Prostate gland (tissue), 2 donors: ENCODE measurements around the gene SLC2A4. TPM values are rescaled to one million over a fixed set of nuclear protein-coding genes. Genes with fewer than 3 reads are reported as not detected.

Experiments
- DNase-seq: peaks from one replicate; pipeline ENCODE4 v3.0.0-alpha.2; 2019; ENCODE audit warnings: low spot score
- H3K27ac ChIP-seq, 2 donors: fragments of 200-600 bp; sonication (generic); 2 replicates each; pipeline ENCODE4 v1.5.1; 2017 to 2019
- H3K27me3 ChIP-seq: fragments of 200-600 bp; sonication (generic); replicated peaks from 2 replicates; pipeline ENCODE4 v1.5.1; 2019; ENCODE audit not compliant: insufficient read depth
- H3K36me3 ChIP-seq, 2 donors: fragments of 200-600 bp; sonication (generic); 1 replicate in 1 of 2; 2 replicates in 1 of 2; pipeline versions ENCODE4 v1.5.1 to v1.8.1; 2017 to 2019
- H3K4me1 ChIP-seq: fragments of 200-600 bp; sonication (generic); replicated peaks from 2 replicates; pipeline ENCODE4 v1.5.1; 2019
- H3K4me3 ChIP-seq, 2 donors: fragments of 200-600 bp; sonication (generic); 2 replicates each; pipeline ENCODE4 v1.5.1; 2017 to 2019
- H3K9me3 ChIP-seq: fragments of 200-600 bp; sonication (generic); 2 replicates; pipeline ENCODE4 v1.5.1; 2017
- CTCF ChIP-seq, 4 experiments: fragments of 200-600 bp in 2 of 4; fragments of 450-650 bp in 2 of 4; sonication (generic) in 2 of 4; IDR thresholded peaks; 1 replicate in 3 of 4; 2 replicates in 1 of 4; pipeline ENCODE4 v1.5.1; 2016 to 2019; ENCODE audit warnings: antibody characterized with exemption in 4 of 4, mild to moderate bottlenecking in 2 of 4, moderate library complexity in 2 of 4
- POLR2A ChIP-seq: fragments of 450-650 bp; IDR thresholded peaks from one replicate; pipeline ENCODE4 v1.6.1; 2016; ENCODE audit warnings: antibody characterized with exemption, mild to moderate bottlenecking
- POLR2AphosphoS5 ChIP-seq: sonication (generic); formaldehyde crosslinking; IDR thresholded peaks from one replicate; pipeline ENCODE4 v1.6.1; 2017; ENCODE audit warnings: antibody characterized with exemption
- WGBS: methylation state at CpG from one replicate; pipeline ENCODE4 v1.1.5; 2018; 5-methylcytosine and 5-hydroxymethylcytosine counted together
- intact Hi-C: fragments of 100-400 bp; cut with DNase I; formaldehyde crosslinking; loops from one replicate; pipeline ENCODE4 v1.14.2; 2022
- total RNA-seq, 2 donors: library from RNA; depleted of rRNA; stranded (reverse); fragments of >200 nt; gene quantifications; one replicate each; pipeline ENCODE4 v1.1.0, GENCODE V29; 2016

SLC2A4 gene
- total RNA-seq, 2 donors from 2014 or later: 13.8 to 27.4 TPM

DNA sequence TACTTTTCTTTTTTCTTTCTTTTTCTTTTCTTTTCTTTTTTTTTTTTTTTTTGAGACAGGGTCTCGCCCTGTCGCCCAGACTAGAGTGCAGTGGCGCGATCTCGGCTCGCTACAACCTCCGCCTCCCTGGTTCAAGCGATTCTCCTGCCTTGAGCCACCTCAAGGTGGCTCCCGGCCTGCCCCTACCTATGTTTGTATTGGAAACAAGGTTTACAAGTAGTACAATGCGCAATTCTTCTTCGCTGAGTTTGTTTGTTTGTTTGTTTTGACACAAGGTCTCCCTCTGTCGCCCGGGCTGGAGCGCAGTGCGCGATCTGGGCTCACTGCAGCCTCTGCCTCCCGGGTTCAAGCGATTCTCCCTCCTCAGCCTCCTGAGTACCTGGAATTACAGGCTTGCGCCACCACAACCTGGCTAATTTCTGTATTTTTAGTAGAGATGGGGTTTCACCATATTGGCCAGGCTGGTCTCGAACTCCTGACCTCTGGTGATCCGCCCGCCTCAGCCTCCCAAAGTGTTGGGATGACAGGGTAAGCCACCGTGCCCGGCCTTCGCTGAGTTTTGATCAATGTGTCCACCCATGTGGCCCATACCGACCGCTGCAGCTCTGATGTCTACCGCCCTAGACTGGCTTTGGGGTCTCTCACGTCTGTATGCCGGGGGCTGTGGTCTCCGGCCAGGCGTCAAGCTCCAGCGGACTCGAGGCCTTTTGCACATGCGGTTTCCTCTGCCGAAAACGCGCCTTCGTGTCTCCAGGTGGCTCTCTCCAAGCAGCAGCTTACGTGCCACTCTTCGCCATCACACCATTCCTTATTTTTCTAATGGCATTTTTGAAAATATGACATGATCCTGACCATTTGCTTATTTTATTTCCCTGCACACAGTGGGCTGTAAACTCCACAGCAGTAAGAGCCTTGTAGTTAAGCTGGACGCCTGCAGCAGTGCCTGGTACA is 14.0 kb downstream of the SLC2A4 start:
- no peak for TF ChIP-seq POLR2A
- TF ChIP-seq POLR2AphosphoS5: peak; percentile 2
- intact Hi-C loops: loop anchor here (1.0 kb wide), 1 partner anchor 15 kb away; no protein-coding TSS in a partner anchor
- Histone ChIP-seq H3K27ac (peak overlapping the region; percentile 5 to 25), H3K27me3 (no peaks in the 10 kb centered on the region), H3K9me3 (no peaks in the 10 kb centered on the region), H3K36me3 (no peaks in the 10 kb centered on the region), H3K4me1 (peaks cover 13% of the 10 kb centered on the region), H3K4me3 (peak overlapping the region in 1 of 2 donors; percentile 3)
- 54% methylated on average over 42 of the region's 42 CpGs for WGBS
- no peak for DNase-seq

GRCh38 chr17:7296189-7296861 is 14.8 kb downstream of the SLC2A4 start:
- H3K9me3 ChIP-seq: no peaks in the 10 kb centered on the region
- peak overlapping the region in 1 of 2 donors; percentile 3 for H3K4me3 ChIP-seq
- peak; percentile 73 for DNase-seq
- H3K36me3 ChIP-seq: no peaks in the 10 kb centered on the region
- peak overlapping the region; percentile 5 to 25 for H3K27ac ChIP-seq
- no peaks in the 10 kb centered on the region for H3K27me3 ChIP-seq
- intact Hi-C loops: loop anchor here (1.0 kb wide), 1 partner anchor 16 kb away; no protein-coding TSS in a partner anchor
- WGBS: 4% methylated on average over 47 of the region's 51 CpGs
- peaks cover 13% of the 10 kb centered on the region for H3K4me1 ChIP-seq
- TF ChIP-seq POLR2A (no peak), POLR2AphosphoS5 (peak; percentile 61), CTCF (IDR thresholded peaks at IDR 0.05) (peak; percentile 85 to 98 (median 96))

GRCh38 chr17:7304179-7304578 is 22.7 kb downstream of the SLC2A4 start:
- DNase-seq: no peak
- Histone ChIP-seq H3K27ac (no peak overlapping the region), H3K27me3 (no peaks in the 10 kb centered on the region), H3K4me3 (no peak overlapping the region), H3K9me3 (no peaks in the 10 kb centered on the region), H3K4me1 (no peaks in the 10 kb centered on the region), H3K36me3 (no peaks in the 10 kb centered on the region)
- intact Hi-C loops: no loop called here
- no peak for TF ChIP-seq POLR2AphosphoS5
- TF ChIP-seq CTCF (IDR thresholded peaks at IDR 0.05): no peak
- no peak for TF ChIP-seq POLR2A
- WGBS: 94% methylated on average over 7 of the region's 7 CpGs

GRCh38 chr17:7306911-7307685 is 25.6 kb downstream of the SLC2A4 start, which contains the start of gene EIF5A:
Gene EIF5A, plus strand, starts transcription at chr17:7307628. Its CDS starts 2,008 bp downstream, at chr17:7309636.
- intact Hi-C loops: no loop called here
- no peaks in the 10 kb centered on the region for H3K9me3 ChIP-seq
- TF ChIP-seq POLR2AphosphoS5: peak; percentile 99
- peak in 1 of 4 experiments; percentile 23 for TF ChIP-seq CTCF (IDR thresholded peaks at IDR 0.05)
- TF ChIP-seq POLR2A: peak; percentile 94
- DNase-seq: peak; percentile 99
- peak within 1 kb of the TSS; percentile 97 to 99 for H3K27ac ChIP-seq
- H3K4me3 ChIP-seq: peak within 1 kb of the TSS; percentile 99
- WGBS: under 1% methylated on average over 64 of the region's 64 CpGs
- H3K4me1 ChIP-seq: peaks cover 8% of the 10 kb centered on the region
- no peaks in the 10 kb centered on the region for H3K27me3 ChIP-seq
- H3K36me3 ChIP-seq: peaks cover 0 to 5% of the 10 kb centered on the region in 2 donors
